ENCODE data around the gene CCL19.

The CCL19 gene

DNA sequence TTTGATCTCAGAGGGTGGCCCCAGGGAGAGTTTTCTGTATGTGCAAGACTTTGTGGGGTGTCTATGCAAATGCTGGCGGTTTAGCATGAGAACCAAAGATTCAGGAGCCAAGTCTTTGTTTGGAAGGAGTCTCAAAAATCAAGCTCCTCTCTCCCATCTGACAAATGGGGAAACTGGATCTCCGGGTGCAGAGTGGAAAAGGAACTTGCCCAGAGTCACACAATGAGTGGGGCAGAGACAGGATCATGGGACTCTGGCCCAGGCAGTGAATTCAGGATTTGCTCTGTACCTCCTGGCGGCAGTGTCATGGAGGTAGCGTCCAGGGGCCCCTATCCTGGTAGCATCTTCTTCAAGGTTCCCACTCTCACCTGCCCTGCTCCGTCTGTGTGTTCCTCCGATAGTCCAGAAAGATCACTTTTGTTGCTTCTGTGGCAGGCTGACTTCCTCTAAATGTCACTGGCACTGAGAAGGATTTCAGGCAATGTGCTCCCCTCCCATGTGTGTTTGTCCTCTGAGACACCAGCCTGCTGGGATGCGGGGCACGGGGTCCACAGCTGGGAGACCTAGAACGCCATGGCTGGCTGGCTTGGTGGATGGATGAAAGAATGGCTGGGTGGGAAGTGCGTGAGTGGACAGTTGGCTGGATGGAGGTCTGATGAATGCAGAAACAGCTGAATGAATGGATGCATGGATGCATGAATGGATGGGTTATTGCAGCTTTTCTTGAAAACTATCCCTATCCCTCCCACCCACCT is 3.6 kb downstream of the CCL19 start:
- Mint-ChIP-seq H3K27me3 (peaks cover 8% of the 10 kb centered on the region), H3K36me3 (no peaks in the 10 kb centered on the region), H3K4me1 (peaks cover 6% of the 10 kb centered on the region), H3K9me3 (no peaks in the 10 kb centered on the region), H3K4me3 (no peak overlapping the region), H3K27ac (no peak overlapping the region)
- ATAC-seq (ENCODE audit: low read depth) = no peak
- no peak for DNase-seq (ENCODE audit: low spot score in 2 of 2)

DNA sequence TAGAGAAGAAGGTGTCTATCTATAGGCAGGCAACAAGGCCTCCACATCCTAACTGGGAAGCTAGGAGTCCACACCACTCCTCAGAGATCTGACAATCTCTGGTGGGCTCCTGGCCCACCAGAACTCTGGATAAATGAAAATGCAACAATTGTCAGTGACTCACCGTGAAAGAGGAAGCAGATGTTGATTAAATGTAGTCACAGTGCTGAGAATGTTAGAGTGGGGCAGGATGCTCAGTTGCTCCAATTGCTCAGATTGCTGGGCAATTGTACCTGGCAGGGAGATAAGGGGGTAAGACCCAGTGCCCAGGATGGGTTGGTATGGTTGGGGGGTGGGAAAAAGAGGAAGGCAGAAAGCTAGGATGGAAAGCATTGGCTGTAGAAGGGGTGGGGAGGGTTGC is 4.3 kb downstream of the CCL19 start:
- Mint-ChIP-seq H3K4me3 (no peak overlapping the region), H3K36me3 (no peaks in the 10 kb centered on the region), H3K27me3 (peaks cover 8% of the 10 kb centered on the region), H3K4me1 (peaks cover 6% of the 10 kb centered on the region), H3K27ac (peak overlapping the region; percentile 12), H3K9me3 (no peaks in the 10 kb centered on the region)
- no peak for DNase-seq (ENCODE audit: low spot score in 2 of 2)
- ATAC-seq (ENCODE audit: low read depth) = no peak

DNA sequence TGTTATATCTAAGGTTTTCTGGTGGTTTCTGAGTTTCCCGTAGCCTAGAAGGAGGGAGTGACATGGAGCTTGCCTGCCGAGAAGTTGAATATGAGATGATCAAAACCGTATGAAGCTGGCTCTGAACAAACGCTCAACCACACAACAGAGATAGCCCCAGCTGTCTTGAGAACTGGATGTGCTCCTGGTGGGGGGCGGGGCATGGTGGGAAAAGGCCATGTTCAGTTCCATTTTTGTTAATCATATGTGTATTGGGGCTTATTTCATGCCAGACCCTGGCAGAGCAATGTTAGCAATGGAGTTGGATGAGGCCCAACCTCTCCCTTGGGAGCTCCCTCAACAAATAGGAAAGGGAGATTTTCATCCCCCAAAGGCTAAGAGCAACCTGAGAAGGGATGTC is 4.8 kb downstream of the CCL19 start:
- Mint-ChIP-seq H3K27ac (no peak overlapping the region), H3K9me3 (no peaks in the 10 kb centered on the region), H3K4me3 (no peak overlapping the region), H3K36me3 (no peaks in the 10 kb centered on the region), H3K27me3 (peaks cover 8% of the 10 kb centered on the region), H3K4me1 (peaks cover 6% of the 10 kb centered on the region)
- ATAC-seq (ENCODE audit: low read depth) (no peak), DNase-seq (ENCODE audit: low spot score in 2 of 2) (no peak)

DNA sequence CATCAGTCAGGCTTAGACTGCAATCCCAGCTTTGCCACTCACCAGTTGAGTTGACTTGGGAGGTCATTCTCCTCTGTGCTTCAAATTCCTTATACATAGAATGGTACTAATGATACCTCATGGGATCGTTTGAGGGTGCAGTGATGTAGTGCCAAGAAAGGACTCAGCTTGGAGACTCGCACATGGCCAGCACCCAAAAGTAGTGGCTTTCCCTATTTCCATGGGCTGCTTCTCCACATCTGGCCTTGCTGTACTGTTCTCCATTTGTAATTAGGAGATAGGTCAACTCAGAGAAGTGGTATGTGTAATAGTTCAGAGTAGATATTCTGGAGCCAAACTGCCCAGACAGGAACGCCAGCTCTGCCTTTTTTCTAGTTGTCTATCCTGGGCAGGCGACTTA is 5.5 kb downstream of the CCL19 start:
- no peak for DNase-seq (ENCODE audit: low spot score in 2 of 2)
- ATAC-seq (ENCODE audit: low read depth) = no peak
- H3K36me3 Mint-ChIP-seq = no peaks in the 10 kb centered on the region
- H3K27ac Mint-ChIP-seq = no peak overlapping the region
- peaks cover 4% of the 10 kb centered on the region for H3K4me1 Mint-ChIP-seq
- H3K4me3 Mint-ChIP-seq = no peak overlapping the region
- no peaks in the 10 kb centered on the region for H3K9me3 Mint-ChIP-seq
- H3K27me3 Mint-ChIP-seq = peaks cover 8% of the 10 kb centered on the region

DNA sequence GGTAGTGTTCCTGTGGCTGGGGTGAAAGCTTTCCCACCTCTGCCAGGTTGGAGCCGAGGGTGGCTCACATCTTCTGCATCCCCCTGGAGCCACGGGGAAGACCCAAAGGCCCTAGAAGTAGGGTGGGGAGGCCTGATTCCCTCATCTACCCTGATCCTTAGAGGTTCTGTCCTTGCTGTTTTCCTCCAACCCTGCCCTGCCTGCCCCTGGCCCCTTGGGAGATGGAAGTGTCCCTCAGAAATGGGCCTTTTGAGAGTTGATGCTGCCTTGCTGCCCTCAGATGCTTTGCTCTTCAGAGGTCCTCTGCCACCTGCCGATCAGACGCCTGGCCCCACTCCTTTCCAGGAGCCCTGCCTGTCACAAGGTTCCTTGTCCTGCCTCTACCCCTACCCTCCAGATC is 6.3 kb downstream of the CCL19 start:
- Mint-ChIP-seq H3K27me3 (peaks cover 8% of the 10 kb centered on the region), H3K36me3 (no peaks in the 10 kb centered on the region), H3K9me3 (no peaks in the 10 kb centered on the region), H3K27ac (no peak overlapping the region), H3K4me1 (peaks cover 4% of the 10 kb centered on the region), H3K4me3 (no peak overlapping the region)
- no peak for ATAC-seq (ENCODE audit: low read depth)
- no peak for DNase-seq (ENCODE audit: low spot score in 2 of 2)

DNA sequence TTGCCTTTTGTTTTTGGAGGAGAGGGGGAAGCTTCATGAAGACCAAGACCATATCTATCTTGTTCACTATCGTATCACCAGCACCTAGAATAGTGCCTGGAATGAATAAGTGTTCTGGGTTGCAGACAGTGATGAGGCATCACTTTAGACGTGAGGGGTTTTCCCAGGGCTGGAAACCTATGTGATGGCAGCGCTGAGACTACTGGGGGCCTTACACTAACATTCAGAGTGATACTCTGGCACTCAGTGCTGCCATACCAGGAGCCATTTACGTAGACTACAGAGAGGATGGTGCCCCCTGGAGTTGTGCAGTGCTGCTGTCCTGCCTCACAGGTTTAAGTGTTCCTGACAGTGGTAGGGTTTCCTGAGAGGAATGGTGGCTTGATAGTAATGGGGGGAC is 6.9 kb downstream of the CCL19 start:
- Mint-ChIP-seq H3K36me3 (no peaks in the 10 kb centered on the region), H3K4me1 (peaks cover 4% of the 10 kb centered on the region), H3K9me3 (no peaks in the 10 kb centered on the region), H3K27ac (no peak overlapping the region), H3K4me3 (no peak overlapping the region), H3K27me3 (peaks cover 6% of the 10 kb centered on the region)
- DNase-seq (ENCODE audit: low spot score in 2 of 2) (no peak), ATAC-seq (ENCODE audit: low read depth) (no peak)

DNA sequence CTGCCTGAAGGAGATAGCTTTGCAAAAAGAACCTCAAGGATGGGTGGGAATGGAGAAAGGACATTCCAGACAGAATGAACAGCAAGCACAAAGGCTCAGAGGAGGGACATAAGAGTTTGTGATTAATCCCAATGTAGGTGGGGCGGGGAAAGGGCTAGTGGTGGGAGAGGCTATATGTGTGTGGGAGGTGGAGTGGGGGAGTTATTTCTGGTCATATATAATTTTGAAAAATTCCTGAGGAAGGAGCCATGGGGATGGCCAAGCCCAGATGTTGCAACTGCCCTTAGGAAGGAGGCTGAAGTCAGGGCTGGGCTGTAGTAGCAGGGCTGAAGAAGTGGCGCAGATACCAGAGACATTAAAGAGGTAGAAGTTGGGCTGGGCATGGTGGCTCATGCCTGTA is 15.2 kb downstream of the CCL19 start:
- Mint-ChIP-seq H3K27me3 (peaks cover 2% of the 10 kb centered on the region), H3K9me3 (no peaks in the 10 kb centered on the region), H3K36me3 (peaks cover 1% of the 10 kb centered on the region), H3K27ac (no peak overlapping the region), H3K4me1 (no peaks in the 10 kb centered on the region), H3K4me3 (no peak overlapping the region)
- no peak for DNase-seq (ENCODE audit: low spot score in 2 of 2)
- no peak for ATAC-seq (ENCODE audit: low read depth)

DNA sequence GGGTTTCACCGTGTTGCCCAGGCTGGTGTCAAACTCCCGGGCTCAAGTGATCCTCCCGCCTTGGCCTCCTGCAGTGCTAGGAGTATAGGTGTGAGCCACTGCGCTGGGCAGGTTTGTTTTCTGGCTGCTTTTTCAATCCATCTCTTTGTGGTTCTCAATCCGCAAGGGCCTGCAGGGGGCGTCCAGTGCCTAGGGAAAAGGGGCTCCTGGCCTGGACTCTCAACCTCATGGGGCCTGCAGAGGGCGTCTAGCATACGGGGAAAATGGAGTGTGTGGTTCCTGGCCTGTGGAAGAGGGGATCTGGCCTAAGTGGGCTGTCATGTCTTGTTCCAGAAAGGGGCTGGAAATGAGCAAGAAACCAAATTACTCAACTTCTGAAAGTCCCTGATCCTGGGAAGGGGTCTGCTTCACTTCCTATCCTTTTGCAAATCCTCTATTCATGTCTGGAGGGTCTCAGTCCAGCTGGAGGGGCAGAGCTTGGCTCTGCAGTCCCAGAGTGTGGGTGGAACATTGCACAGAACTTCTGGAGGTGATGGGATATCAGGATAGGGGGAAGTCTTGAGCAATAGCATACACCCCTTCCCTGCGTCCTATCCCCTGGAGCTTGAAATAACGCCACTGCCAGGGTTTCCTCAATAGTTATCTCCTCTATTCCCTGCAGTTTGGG is 15.9 kb downstream of the CCL19 start:
- Mint-ChIP-seq H3K4me3 (no peak overlapping the region), H3K4me1 (no peaks in the 10 kb centered on the region), H3K27me3 (peaks cover 2% of the 10 kb centered on the region), H3K27ac (no peak overlapping the region), H3K9me3 (peaks cover 1% of the 10 kb centered on the region), H3K36me3 (peaks cover 1% of the 10 kb centered on the region)
- peak in 1 of 2 donors; percentile 19 for DNase-seq (ENCODE audit: low spot score in 2 of 2)
- ATAC-seq (ENCODE audit: low read depth) = peak; percentile 62

DNA sequence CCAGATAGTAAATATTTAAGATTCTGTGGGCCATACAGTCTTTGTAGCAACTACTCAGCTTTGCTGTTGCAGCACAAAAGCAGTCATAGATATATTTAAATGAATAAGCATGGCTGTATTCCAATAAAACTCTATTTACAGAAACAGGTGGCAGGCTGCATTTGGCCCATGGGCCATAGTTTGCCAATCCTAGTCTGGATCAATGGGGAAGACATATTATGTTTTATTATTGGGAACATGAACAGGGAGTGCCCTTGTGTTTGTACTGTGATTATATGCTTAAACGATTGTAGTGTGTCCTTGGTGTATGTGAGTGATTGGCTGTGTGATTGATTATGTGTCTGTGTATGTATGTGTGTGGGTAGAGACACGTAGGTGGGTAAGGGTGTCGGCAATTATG is 16.6 kb downstream of the CCL19 start:
- no peak for ATAC-seq (ENCODE audit: low read depth)
- H3K4me3 Mint-ChIP-seq = no peak overlapping the region
- peaks cover 2% of the 10 kb centered on the region for H3K27me3 Mint-ChIP-seq
- peaks cover 5% of the 10 kb centered on the region for H3K36me3 Mint-ChIP-seq
- H3K9me3 Mint-ChIP-seq = peaks cover 3% of the 10 kb centered on the region
- H3K27ac Mint-ChIP-seq = no peak overlapping the region
- DNase-seq (ENCODE audit: low spot score in 2 of 2) = no peak
- H3K4me1 Mint-ChIP-seq = no peaks in the 10 kb centered on the region

DNA sequence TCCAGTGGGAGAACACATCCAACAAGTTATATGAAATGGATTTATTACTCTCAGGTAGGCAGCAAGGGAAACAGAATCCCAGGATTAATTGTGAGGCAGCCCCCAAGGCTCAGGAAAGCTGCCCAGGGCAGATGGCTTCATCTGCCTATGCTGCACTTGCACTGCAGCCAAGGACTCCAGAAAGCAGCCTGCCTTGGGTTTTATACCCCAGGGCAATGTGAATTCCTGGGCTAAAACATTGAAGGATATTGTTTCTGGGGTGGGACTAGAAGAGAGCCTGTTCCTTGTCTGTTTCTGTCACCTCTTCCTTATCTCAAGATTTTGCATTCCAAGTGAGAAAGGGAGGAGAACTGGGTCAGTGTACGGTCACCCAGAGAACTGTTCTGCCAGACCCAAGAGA is 19.8 kb downstream of the CCL19 start:
- Mint-ChIP-seq H3K4me1 (peaks cover 4% of the 10 kb centered on the region), H3K9me3 (peaks cover 9% of the 10 kb centered on the region), H3K36me3 (peaks cover 13% of the 10 kb centered on the region), H3K27ac (no peak overlapping the region), H3K4me3 (no peak overlapping the region), H3K27me3 (peaks cover 2% of the 10 kb centered on the region)
- DNase-seq (ENCODE audit: low spot score in 2 of 2) (no peak), ATAC-seq (ENCODE audit: low read depth) (no peak)

DNA sequence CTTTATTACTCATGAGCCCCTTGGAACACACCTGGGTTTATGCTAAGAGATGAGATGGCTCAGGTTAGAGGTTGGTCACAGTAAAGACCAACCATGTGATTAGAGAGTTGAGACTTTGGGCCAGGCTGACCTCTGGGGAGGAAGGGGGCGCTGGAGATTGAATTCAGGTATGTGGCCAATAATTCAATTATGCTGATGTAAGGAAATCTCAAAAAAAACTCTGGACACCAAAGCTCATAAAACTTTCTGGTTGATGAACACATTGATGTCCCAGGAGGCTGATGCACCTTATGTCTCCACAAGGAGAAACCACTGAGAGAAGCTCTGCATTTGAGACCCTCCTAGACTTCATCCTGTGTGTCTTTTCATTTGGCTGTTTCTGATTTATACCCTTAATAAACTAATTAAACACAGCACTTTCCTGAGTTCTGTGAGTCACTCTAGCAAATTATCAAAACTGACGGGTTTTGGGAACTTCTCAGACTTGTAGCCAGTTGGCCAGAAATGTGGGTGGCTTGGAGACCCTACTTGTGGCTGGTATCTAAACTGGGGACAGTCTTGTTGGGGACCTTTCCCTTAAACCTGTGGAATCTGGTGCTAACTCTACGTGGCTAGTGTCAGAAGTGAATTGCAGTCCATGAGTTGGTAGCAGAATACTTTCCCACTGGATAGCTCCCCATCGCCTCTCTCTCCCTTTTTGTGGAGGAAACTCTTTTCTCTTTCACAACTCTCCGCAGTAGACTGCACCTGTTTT is 21.1 kb downstream of the CCL19 start:
- Mint-ChIP-seq H3K9me3 (peaks cover 9% of the 10 kb centered on the region), H3K4me3 (no peak overlapping the region), H3K27ac (no peak overlapping the region), H3K36me3 (peaks cover 13% of the 10 kb centered on the region), H3K4me1 (peaks cover 4% of the 10 kb centered on the region), H3K27me3 (peaks cover 2% of the 10 kb centered on the region)
- ATAC-seq (ENCODE audit: low read depth) (no peak), DNase-seq (ENCODE audit: low spot score in 2 of 2) (no peak)

DNA sequence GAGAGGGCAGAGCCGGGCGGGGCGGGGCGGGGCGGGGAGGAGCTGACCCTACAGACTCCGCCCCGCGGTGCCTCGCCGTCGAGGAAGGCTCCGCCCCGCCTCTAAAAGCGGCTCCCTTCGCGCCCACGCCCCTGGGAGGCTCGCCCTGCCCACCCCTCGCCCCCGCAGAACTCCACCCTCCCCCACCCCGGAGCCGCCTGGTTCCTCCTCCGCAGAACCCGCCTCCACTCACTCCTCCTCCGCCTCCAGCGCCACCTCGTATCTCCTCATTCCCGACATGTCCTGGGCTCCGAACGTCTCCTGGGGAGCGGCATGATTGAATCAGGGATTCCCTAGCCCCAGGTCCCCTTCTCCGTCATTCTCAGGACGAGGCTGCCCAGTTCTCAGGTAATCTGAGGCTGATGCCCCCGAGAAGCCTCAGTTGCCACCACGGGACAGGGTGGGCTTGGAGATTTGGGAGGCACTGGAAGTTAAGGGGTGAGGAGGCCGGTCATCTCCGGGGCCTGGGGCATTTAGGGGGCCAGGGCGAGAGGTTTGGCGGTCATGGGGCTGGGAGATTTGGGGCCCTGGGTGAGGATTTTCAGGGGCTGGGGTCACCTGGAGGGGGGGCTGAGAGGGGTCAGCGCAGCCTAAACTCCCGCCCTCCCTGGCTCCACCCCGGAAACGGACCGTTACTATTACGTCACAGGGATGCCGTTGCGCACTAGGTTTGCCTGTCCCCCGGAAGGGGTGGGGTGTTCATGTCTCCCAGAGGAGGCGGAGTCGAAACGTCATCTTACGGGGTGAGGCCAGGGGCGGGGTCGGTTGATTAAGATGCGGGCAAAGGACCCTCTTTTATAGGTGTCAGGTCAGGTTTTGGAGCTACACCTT is 25.5 kb downstream of the CCL19 start:
- Mint-ChIP-seq H3K27ac (peak overlapping the region; percentile 95), H3K36me3 (peaks cover 12% of the 10 kb centered on the region), H3K4me1 (peaks cover 12% of the 10 kb centered on the region), H3K4me3 (peak overlapping the region; percentile 95), H3K27me3 (no peaks in the 10 kb centered on the region), H3K9me3 (peaks cover 9% of the 10 kb centered on the region)
- peak; percentile 76 for ATAC-seq (ENCODE audit: low read depth)
- peak; percentile 87 to 90 for DNase-seq (ENCODE audit: low spot score in 2 of 2)

DNA sequence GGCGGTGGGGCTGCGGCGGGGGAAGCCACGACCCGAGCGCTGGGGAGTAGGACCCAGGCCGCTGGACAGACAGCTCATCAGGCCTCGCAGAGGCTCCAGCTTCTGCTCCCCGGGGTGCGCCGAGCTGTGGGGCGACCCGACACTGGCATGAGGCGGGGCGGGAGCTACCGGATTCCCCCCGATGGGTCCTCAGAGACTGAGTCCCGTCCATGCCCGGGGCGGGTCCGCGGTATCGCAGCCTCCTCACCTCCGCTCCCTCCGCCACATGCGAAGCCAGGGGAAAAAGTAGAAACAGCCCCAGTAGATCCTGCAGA is 26.1 kb downstream of the CCL19 start:
- peaks cover 12% of the 10 kb centered on the region for H3K4me1 Mint-ChIP-seq
- DNase-seq (ENCODE audit: low spot score in 2 of 2) (no peak), ATAC-seq (ENCODE audit: low read depth) (peak; percentile 4)
- peaks cover 8% of the 10 kb centered on the region for H3K9me3 Mint-ChIP-seq
- H3K27ac Mint-ChIP-seq = peak overlapping the region; percentile 95
- peak overlapping the region; percentile 95 for H3K4me3 Mint-ChIP-seq
- H3K27me3 Mint-ChIP-seq = no peaks in the 10 kb centered on the region
- H3K36me3 Mint-ChIP-seq = peaks cover 15% of the 10 kb centered on the region

Data from memory B cell (primary cell).